GM12872 (cell line): ENCODE data around the gene GDPD5.

Experiments used
- CTCF ChIP-seq: IDR thresholded peaks from 3 replicates; pipeline ENCODE4 v1.5.1; 2011; ENCODE audit warnings: low read depth, mild to moderate bottlenecking, low read length, moderate library complexity; ENCODE audit not compliant: insufficient read depth

The GDPD5 gene

GRCh38 chr11:75525433-75526191, at the start of gene GDPD5:
Gene GDPD5 (minus strand): TSS chr11:75525941. CDS start chr11:75477735, 48,206 bp downstream.
- peak; percentile 53; the same call in 1 of the 3 replicates for TF ChIP-seq CTCF

- TF ChIP-seq CTCF = no peak
Observed at GRCh38 chr11:75574698-75575602, 49.2 kb upstream of the GDPD5 start.

- no peak for TF ChIP-seq CTCF
Observed at GRCh38 chr11:75572744-75573143, 47.0 kb upstream of the GDPD5 start.

GRCh38 chr11:75571625-75572024, 45.9 kb upstream of the GDPD5 start:
- no peak for TF ChIP-seq CTCF

GRCh38 chr11:75570559-75571139, 44.9 kb upstream of the GDPD5 start:
- no peak for TF ChIP-seq CTCF

- TF ChIP-seq CTCF = no peak
Observed at GRCh38 chr11:75568616-75569219, 43.0 kb upstream of the GDPD5 start.

GRCh38 chr11:75567971-75568370, 42.2 kb upstream of the GDPD5 start:
- TF ChIP-seq CTCF = no peak
